ENCODE results near the gene ADCY5. TPM values are rescaled to one million over a fixed set of nuclear protein-coding genes. Genes with fewer than 3 reads are reported as not detected.

Gene ADCY5
- total RNA-seq, 1 donor from 2014 or later: 32.2 TPM

DNA sequence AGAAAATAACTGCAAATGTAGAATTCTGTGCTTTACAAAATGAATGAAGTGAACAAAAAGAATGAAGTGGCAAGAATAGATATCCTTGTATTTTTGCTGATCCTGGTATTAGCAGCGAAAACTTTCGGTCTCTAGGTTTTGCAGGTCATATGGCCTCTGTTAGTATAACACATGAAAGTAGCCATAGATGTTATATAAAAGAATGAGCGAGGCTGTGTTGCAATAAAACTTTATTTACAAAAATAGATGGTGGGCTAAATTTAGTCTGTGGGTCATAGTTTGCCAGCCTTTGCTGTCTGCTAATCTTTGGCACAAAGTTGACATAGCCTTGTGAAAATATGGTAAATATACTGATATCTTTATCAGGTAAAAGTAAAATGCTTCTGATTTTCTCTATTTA lies 212.0 kb downstream of the ADCY5 start:
- TF ChIP-seq, protein P1, sequence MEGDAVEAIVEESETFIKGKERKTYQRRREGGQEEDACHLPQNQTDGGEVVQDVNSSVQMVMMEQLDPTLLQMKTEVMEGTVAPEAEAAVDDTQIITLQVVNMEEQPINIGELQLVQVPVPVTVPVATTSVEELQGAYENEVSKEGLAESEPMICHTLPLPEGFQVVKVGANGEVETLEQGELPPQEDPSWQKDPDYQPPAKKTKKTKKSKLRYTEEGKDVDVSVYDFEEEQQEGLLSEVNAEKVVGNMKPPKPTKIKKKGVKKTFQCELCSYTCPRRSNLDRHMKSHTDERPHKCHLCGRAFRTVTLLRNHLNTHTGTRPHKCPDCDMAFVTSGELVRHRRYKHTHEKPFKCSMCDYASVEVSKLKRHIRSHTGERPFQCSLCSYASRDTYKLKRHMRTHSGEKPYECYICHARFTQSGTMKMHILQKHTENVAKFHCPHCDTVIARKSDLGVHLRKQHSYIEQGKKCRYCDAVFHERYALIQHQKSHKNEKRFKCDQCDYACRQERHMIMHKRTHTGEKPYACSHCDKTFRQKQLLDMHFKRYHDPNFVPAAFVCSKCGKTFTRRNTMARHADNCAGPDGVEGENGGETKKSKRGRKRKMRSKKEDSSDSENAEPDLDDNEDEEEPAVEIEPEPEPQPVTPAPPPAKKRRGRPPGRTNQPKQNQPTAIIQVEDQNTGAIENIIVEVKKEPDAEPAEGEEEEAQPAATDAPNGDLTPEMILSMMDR (IDR thresholded peaks at IDR 0.05): no peak
- no peaks in the 10 kb centered on the region for H3K4me1 ChIP-seq
- no peaks in the 10 kb centered on the region for H3K36me3 ChIP-seq
- intact Hi-C loops (cut with DNase I): no loop called here
- no peak for DNase-seq (ENCODE audit: low spot score in 2 of 2)
- no peaks in the 10 kb centered on the region for H3K27me3 ChIP-seq
- no peak overlapping the region for H3K4me3 ChIP-seq
- H3K9me3 ChIP-seq: no peaks in the 10 kb centered on the region
- H3K27ac ChIP-seq: no peak overlapping the region

Other genes with a start within 250 kb of the ADCY5 start
- gene SEC22A, start 247.1 kb downstream of the ADCY5 start, total RNA-seq: 6.4 TPM
- gene HACD2, start 136.0 kb upstream of the ADCY5 start, total RNA-seq: 10.2 TPM